Chondrocyte (in vitro differentiated cells): ENCODE measurements around the gene LAT. TPM values are rescaled to one million over a fixed set of nuclear protein-coding genes. Genes with fewer than 3 reads are reported as not detected.

ENCODE experiments used
- DNase-seq: peaks from one replicate; pipeline ENCODE4 v3.0.0; 2021; ENCODE audit warnings: mixed read lengths, low spot score
- H3K27ac Mint-ChIP-seq: one replicate; pipeline ENCODE4 v1.8.0; 2021; ENCODE audit warnings: mild to moderate bottlenecking, moderate library complexity, mixed read lengths; ENCODE audit not compliant: unreplicated experiment
- H3K27me3 Mint-ChIP-seq: 2 replicates; pipeline ENCODE4 v1.8.0; 2021; ENCODE audit warnings: low read depth, mixed read lengths
- H3K36me3 Mint-ChIP-seq: 2 replicates; pipeline ENCODE4 v1.8.0; 2021; ENCODE audit warnings: low read depth, mixed read lengths
- H3K4me1 Mint-ChIP-seq: 2 replicates; pipeline ENCODE4 v1.8.0; 2021; ENCODE audit warnings: low read depth, mild to moderate bottlenecking, mixed read lengths
- H3K4me3 Mint-ChIP-seq: one replicate; pipeline ENCODE4 v1.8.0; 2021; ENCODE audit warnings: mild to moderate bottlenecking, moderate library complexity, mixed read lengths; ENCODE audit not compliant: unreplicated experiment
- H3K9me3 Mint-ChIP-seq: 2 replicates; pipeline ENCODE4 v1.8.0; 2021; ENCODE audit warnings: low read depth, mixed read lengths
- CTCF ChIP-seq: fragments of 200-600 bp; sonication (generic); IDR thresholded peaks from 2 replicates; pipeline ENCODE4 v1.5.0; 2021; ENCODE audit warnings: antibody characterized with exemption, mild to moderate bottlenecking, moderate library complexity
- total RNA-seq: library from RNA; stranded (reverse); gene quantifications from 3 replicates; pipeline ENCODE4 v1.2.1, GENCODE V29; 2021

The LAT gene
- total RNA-seq, 1 donor from 2014 or later, result 11.7 TPM

DNA sequence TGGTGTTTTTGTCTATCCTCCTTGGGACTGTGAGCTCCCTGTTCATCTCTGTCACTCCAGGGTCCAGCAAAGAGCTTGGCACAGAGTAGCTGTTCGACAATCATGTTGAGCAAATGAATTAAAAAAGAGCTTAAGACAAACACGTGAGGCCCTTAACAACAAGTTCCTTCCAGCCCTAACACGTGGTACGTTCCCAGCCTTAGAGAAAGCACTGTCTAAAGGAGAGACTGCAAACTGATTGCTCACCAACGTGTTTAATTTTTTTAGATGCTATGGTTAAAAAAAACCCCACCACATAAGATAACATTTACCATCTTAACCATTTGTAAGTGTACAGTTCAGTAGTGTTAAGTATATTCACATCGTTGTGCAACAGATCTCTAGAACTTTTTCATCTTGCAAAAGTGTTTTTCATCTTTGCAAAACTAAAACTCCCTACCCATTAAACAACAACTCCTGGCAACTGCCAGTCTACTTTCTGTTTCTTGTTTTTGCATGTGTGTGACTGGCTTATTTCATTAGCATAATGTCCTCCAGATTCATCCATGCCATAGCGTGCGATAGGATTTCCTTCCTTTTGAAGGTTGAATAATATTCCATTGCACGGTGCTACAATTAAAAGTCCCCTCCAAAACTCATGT, 28.2 kb downstream of the LAT start:
- H3K4me3 Mint-ChIP-seq, result no peak overlapping the region
- H3K4me1 Mint-ChIP-seq, result peaks cover 4% of the 10 kb centered on the region
- no peaks in the 10 kb centered on the region for H3K9me3 Mint-ChIP-seq
- H3K36me3 Mint-ChIP-seq, result no peaks in the 10 kb centered on the region
- no peak overlapping the region for H3K27ac Mint-ChIP-seq
- no peak for TF ChIP-seq CTCF
- H3K27me3 Mint-ChIP-seq, result peaks cover 5% of the 10 kb centered on the region
- no peak for DNase-seq

DNA sequence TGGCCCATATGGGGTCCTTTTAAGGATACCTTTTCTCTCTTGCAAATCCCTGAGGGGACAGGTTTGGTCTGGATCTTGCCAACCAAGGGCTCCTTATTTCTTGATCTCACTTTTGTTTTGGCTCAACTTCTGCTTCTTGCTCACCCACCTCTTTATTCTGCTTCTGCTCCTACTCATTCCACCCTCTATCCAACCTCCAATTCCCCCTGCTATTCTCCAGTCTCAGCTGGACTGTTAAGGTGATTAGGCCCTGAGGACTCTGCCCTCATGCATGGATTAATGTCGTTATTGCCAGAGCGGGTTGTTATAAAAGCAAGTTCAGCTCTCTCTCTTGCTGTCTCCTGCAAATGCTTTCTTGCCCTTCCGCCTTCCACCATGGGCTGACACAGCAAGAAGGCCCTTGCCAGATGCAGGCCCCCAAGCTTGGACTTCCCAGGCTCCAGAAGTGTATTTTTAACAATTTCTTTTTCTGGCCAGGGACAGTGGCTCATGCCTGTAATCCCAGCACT, 29.8 kb downstream of the LAT start:
- Mint-ChIP-seq H3K27me3 (peaks cover 2% of the 10 kb centered on the region), H3K27ac (no peak overlapping the region), H3K9me3 (no peaks in the 10 kb centered on the region), H3K4me1 (peaks cover 4% of the 10 kb centered on the region), H3K36me3 (no peaks in the 10 kb centered on the region), H3K4me3 (no peak overlapping the region)
- no peak for DNase-seq
- TF ChIP-seq CTCF, result no peak

DNA sequence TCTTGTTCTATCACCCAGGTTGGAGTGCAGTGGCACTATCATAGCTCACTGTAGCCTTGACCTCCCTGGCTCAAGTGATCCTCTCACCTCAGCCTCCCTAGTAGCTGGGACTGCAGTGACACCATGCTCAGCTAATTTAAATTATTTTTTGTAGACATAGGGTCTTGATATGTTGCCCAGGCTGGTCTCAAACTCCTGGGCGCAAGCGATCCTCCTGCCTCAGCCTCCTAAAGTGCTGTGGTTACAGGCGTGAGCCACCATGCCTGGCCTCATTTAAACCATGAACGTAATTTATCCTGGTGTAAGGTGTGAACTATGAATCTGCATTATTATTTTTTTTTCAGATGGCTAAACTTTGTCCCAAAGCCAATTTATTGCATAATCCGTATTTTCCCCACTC, 37.3 kb downstream of the LAT start:
- H3K9me3 Mint-ChIP-seq, result no peaks in the 10 kb centered on the region

GRCh38 chr16:29023279-29024277, 38.7 kb downstream of the LAT start:
- Mint-ChIP-seq H3K9me3 (no peaks in the 10 kb centered on the region), H3K27me3 (no peaks in the 10 kb centered on the region), H3K4me3 (no peak overlapping the region), H3K4me1 (peaks cover 4% of the 10 kb centered on the region), H3K36me3 (no peaks in the 10 kb centered on the region), H3K27ac (no peak overlapping the region)
- no peak for TF ChIP-seq CTCF
- no peak for DNase-seq

More for the DNA sequence above, 37.3 kb downstream of the LAT start:
- Mint-ChIP-seq H3K27ac (no peak overlapping the region), H3K36me3 (no peaks in the 10 kb centered on the region), H3K27me3 (no peaks in the 10 kb centered on the region), H3K4me1 (no peaks in the 10 kb centered on the region), H3K4me3 (no peak overlapping the region)
- TF ChIP-seq CTCF, result no peak
- DNase-seq, result no peak

- H3K4me3 Mint-ChIP-seq, result no peak overlapping the region
- no peak for TF ChIP-seq CTCF
- H3K27me3 Mint-ChIP-seq, result no peaks in the 10 kb centered on the region
- DNase-seq, result no peak
- H3K4me1 Mint-ChIP-seq, result peaks cover 11% of the 10 kb centered on the region
- H3K27ac Mint-ChIP-seq, result peak overlapping the region; percentile 47
- no peaks in the 10 kb centered on the region for H3K9me3 Mint-ChIP-seq
- H3K36me3 Mint-ChIP-seq, result no peaks in the 10 kb centered on the region
These were observed 39.4 kb downstream of the LAT start for GRCh38 chr16:29024278-29024677.
